NCI-H82 treated with DMSO at 0.1 percent for 48 hours (cell line): Measurements from ENCODE around the gene CFAP74.

ENCODE experiments used
- DNase-seq: peaks from one replicate; lab custom pipeline; 2025; ENCODE audit not compliant: unreplicated experiment; lab: John Stamatoyannopoulos, UW

Gene CFAP74

GRCh38 chr1:2003541-2004131 is at the start of gene CFAP74:
Gene CFAP74, minus strand, starts transcription at chr1:2003786. Its CDS starts 12,830 bp downstream, at chr1:1990956.
- DNase-seq = no peak

GRCh38 chr1:2053217-2053616 is 49.6 kb upstream of the CFAP74 start:
- no peak for DNase-seq

GRCh38 chr1:2052756-2053155 is 49.2 kb upstream of the CFAP74 start:
- no peak for DNase-seq

- DNase-seq = no peak
These were observed 48.6 kb upstream of the CFAP74 start for GRCh38 chr1:2052054-2052679.

GRCh38 chr1:2050793-2051682 is 47.5 kb upstream of the CFAP74 start:
- DNase-seq = no peak

GRCh38 chr1:2050461-2050792 is 46.8 kb upstream of the CFAP74 start:
- no peak for DNase-seq

GRCh38 chr1:2049718-2050431 is 46.3 kb upstream of the CFAP74 start, which contains the start of gene PRKCZ:
Gene PRKCZ, plus strand, starts transcription at chr1:2050411. Its CDS starts 220 bp downstream, at chr1:2050631.
- DNase-seq = no peak

GRCh38 chr1:2049225-2049717 is 45.7 kb upstream of the CFAP74 start:
- no peak for DNase-seq

- DNase-seq = no peak
These were observed 44.5 kb upstream of the CFAP74 start for GRCh38 chr1:2047749-2048729.

GRCh38 chr1:2046953-2047748 is 43.6 kb upstream of the CFAP74 start:
- no peak for DNase-seq

- DNase-seq = peak; percentile 40
These were observed 42.8 kb upstream of the CFAP74 start for GRCh38 chr1:2046174-2046917.

GRCh38 chr1:2045468-2046173 is 42.0 kb upstream of the CFAP74 start:
- no peak for DNase-seq

GRCh38 chr1:2044510-2045319 is 41.1 kb upstream of the CFAP74 start:
- DNase-seq = no peak

- DNase-seq = no peak
These were observed 40.3 kb upstream of the CFAP74 start for GRCh38 chr1:2043886-2044285.

- no peak for DNase-seq
These were observed 39.5 kb upstream of the CFAP74 start for GRCh38 chr1:2042830-2043773.

GRCh38 chr1:2041887-2042286 is 38.3 kb upstream of the CFAP74 start:
- no peak for DNase-seq
